Stimulated activated CD4-positive, alpha-beta T cell treated with anti-CD3 and anti-CD28 coated beads, Interleukin-2, amount 100 ng/mL, for 48 hours (primary cell): ENCODE data around the gene OR2T10.
"Not testable (repeated sequence)": the region's sequence is repeated elsewhere in the genome, so short reads cannot be mapped to it uniquely, and the experiment has no call there.

Experiments
- DNase-seq, 2 donors: peaks; one replicate each; pipeline ENCODE4 v3.0.0-alpha.2; 2020

OR2T10 gene, protein sequence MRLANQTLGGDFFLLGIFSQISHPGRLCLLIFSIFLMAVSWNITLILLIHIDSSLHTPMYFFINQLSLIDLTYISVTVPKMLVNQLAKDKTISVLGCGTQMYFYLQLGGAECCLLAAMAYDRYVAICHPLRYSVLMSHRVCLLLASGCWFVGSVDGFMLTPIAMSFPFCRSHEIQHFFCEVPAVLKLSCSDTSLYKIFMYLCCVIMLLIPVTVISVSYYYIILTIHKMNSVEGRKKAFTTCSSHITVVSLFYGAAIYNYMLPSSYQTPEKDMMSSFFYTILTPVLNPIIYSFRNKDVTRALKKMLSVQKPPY

DNA sequence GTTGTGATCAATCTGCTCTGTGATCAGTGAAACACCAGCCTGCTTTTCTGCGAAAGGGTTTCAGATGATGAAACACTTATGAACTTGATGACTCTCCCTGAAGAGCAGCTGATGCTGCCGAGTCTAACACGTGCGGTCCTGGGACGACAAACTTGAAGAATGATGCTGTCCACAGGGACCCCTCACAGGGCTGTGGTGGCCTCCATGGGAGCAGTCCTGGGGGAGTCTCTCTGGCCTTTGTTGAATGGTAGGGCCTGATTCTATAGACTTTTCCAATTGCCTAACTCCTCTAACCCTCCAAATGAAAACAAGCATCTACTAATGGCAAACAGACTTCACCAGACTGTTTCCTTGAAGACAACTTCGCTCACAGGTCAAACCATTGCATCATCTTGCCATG lies at the start of gene OR2T10:
Gene OR2T10 (minus strand): TSS at position 112 of the 400 bp plus-strand sequence. CDS start 3,932 bp downstream, outside the sequence.
- no peak for DNase-seq

DNA sequence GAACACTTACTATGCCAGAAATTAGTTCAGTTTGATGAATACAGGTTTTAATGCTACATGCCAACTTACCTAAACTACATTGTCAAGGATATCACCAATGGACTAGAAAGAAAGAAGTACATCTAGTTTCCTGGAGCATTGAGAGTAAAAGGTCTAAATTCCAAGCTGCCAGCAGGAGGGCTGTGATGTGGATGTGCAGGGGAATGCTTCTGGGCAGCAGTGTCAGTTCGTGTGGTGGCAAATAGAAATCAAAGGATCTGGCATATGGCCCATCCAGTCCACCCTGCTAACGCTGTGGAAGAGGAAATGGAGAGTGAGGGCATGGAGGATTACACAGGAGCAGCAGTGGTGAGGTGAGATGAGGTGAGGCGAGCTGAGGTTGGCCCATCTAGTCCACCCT lies 47.7 kb upstream of the OR2T10 start, which contains the start of gene OR2T35:
Gene OR2T35 (minus strand): TSS at position 101 of the 400 bp plus-strand sequence. CDS start 6,020 bp downstream, outside the sequence.
- not testable (repeated sequence) for DNase-seq

DNA sequence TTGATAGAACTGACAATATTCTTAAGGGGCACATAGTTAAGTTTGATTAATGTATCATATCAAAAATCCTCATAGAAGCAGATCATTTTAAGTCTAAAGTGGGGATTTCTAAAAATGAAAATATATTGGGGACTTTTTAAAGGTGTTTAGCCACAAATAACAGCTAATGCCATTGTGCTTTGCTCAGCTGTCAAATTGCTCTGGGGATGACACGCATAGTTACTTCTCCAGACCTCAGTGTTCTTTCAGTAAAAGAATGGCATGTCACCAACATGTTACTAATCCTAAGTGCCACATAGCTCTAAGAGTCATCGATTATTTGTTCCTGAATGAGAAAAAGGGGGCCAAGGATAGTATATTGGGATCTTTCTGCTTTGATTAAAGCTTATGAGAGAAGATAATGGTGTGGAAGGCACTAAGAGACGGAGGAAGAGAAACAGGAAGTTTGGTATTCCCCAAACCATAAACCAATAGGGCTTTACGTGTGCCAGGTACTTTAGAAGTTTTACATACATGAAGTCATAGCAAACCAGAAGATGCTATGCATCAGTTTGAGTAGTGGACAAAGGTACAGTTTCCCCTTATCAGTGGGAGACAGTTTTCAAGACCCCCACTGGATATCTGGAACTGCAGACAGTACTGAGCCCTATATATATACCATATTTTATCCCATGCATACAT lies 45.6 kb upstream of the OR2T10 start:
- not testable (repeated sequence) for DNase-seq

DNA sequence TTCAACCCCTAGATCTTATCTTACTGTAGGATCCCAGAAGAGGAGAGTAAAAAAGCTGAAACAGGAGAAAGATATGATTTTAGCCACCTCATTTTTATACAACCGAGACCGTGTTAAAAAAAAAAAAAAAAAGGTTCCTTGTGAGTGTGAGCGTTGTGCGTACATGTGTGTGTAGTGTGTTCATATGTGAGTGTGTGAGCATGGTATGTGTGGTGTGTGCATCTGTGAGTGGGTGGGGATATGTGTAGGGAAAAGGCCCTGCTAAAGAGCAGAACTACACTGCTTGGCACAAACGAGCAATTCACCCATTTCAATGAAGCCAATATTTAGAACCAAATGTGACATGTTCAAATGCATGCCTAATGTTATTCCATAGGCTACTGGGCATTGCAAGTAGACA lies 44.1 kb upstream of the OR2T10 start:
- DNase-seq = not testable (repeated sequence)

DNA sequence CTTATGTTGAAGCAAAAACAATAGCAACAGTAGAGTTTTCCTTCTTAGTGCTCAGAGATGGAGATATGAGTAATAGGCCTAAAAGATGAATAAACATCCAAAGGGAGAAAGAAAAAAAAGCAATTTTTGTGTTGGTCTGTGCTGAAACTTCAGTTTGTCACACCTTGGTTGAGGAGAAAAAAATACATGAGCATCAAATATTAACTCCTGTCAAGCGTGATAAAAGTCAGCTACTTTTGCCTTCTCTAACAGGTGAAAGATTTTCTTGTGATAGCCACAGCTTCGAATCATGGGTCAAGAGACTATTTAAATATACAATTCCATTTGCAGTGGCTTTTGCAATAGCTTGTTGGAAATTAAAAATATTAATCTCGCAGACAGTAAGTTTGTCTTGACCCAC lies 43.4 kb upstream of the OR2T10 start:
- DNase-seq = not testable (repeated sequence)

DNA sequence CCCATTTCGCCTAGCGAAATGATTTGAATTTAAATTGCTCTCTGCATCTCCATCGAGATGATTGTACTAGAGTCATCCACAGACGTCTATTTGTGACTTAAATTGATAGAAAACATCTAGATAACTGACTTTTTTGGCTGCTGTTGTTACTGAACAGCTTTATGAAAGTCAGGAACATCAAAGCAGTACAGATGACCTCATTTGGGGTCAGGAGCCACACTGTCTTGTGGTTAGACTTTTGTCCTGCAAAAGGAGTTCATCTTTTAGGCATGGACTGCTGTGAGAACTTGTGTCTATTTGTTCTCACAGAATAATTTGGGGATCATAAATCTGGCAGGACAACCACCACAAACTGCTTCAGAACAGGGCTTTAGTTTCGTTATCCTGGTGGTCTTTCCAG lies 42.2 kb upstream of the OR2T10 start:
- DNase-seq = not testable (repeated sequence)

DNA sequence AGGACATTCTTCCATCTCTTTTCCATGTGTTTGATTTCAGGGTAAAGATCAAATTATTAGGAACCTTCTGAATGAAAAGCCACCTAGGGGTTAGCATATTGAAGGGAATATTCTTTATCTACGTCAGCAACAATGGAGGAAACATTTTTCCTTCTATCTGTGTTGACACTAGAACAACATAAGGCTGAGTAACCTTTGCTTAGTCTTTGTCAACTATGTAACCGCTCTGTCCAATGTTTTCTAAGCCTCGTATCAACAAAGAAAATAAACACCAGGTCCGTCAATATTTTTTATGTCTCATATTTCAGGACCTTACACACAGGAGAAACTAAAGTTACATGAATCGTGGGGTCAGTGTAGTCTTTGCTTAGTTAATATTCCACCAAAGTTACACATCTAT lies 39.1 kb upstream of the OR2T10 start:
- DNase-seq = not testable (repeated sequence)

DNA sequence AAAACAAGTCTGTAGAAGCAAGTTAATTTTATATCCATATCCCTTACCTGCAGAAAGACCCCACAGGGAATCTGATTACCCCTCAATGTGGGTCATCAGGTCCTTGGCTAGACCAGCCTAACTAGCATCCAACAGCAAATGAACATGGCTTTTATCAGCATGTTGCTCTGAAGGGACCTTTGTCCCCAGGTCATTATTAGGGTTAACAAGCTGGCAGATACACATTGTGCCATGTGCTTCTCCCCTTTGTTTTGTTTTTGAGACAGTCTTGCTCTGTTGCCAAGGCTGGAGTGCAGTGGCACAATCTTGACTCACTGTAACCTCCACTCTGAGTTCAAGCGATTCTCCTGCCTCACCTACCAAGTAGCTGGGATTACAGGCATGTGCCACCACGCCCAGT lies 37.5 kb upstream of the OR2T10 start, which contains the start of gene OR2T11:
Gene OR2T11 (minus strand): TSS at position 101 of the 400 bp plus-strand sequence. CDS start 7,963 bp downstream, outside the sequence.
- DNase-seq = not testable (repeated sequence)

DNA sequence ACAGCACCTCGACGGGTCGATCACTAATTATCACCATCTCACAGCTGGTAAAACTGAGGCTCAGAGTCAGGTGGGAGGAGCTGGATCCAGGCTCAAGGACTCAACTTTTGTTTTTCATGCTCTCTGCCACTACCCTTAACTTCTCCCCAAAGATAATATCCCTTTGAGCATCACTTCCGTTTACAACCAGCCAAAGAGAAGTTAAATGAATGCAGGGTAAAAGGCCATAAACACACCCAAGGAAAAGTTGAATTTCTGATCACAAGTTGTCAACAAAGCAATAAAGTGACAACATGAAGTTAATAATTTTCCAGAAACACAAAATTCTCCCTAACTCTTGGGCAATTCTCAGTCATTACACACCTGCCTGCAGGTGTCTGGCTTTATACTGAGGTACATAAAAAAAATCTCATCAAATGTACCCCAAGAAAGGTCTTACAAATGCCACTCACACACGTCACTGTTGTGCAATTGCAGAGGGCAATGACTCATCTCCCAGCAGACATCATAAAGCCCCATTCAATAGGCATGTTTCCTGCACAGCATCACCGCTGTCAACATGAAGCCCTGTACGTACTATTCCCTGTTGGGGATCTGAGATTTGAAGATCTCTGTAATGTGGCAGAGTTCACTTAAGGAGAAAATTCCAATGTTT lies 34.0 kb upstream of the OR2T10 start:
- DNase-seq = no peak

DNA sequence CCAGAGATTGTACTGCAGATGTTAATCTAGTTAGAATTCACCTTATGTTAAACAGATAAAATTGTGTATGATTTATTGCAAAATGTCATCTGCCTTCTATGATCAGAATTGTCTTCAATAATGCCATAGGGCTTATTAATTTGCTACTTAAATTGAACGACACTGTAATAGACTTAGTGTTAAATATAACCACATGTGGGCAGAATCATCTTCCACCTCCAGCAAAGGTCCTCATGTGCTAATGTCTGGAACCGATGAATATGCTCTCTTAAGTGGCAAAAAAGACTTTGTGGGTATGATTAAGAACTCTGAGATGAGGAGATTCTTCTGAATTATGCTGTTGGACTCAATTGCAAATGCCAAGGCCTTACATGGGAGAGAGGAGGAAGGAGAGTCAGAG lies 33.1 kb upstream of the OR2T10 start:
- DNase-seq = no peak

DNA sequence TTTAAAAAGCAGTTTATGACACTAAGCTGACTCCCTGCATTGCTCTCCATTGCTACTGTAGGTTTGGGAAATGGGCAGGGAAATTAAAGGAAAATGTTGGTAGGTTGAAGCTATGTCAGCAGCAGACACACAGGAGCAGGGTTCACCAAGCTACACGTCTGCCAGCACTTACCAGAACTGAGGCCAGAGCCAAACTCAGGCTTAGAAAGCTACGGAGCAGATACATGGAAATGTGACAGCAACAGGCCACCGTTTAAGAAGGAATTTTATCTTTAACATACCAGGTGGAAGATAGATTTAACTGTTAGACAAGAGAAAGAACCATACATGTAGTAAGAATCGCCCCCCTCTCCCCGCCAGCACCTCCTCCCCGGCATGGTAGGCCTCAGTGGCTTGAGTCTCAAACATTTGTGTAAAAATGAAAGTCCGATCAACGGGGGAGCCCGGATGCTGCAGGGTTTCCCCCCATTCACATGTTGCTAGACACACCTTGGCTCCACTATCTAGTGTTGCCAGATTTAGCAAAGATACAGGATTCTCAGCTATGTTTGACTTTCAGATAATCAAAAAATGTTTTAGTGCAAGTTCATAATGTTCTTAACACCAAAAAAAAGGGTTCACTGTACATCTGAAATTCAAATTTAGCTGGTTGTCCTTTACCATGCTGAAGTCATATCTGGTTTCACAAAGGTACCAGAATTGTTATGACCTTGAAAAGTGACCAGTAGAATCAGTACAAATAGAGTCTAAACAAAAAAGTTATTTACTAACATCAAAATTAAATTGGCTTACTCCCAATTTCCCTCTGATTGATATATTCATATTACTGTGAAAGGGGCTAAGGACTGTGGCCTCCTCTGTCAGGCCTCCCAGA lies 30.7 kb upstream of the OR2T10 start:
- no peak for DNase-seq

DNA sequence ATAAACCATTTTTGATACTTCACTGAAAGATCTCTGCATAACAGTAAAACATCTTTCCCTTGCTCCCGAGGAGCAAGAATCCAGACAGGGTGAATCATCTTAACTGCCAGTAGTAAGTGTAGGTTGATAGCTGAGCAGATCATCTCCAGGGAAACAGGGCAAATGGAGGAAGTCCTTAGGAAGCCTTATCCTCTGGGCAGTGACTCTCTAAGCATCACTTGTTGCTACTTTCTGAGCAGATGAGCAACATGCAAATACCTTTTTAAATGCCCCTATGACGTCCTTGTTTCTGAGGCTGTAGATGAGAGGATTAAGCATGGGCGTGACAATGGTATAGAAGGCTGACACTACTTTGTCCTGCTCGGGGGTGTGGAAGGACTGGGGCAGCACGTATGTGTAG lies 28.5 kb upstream of the OR2T10 start:
- DNase-seq = no peak

DNA sequence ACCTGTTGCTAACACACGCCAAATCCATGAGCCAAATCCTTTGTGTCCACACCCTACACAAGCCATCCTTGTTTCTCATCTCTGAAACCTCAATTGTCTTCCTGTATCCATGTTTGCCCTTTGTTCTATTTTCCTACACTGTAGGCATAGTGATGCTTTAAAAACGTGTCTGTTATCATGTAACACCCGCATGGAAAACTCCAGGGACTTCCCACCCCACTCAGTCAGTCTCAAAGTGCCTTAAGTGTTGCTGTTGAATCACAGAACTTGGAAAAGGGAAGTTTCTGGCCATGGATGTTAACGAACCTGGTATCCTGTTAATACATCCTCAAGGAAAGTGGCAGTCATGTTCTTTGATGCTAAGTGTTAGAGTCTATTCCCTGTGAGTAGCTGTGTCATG lies 27.7 kb upstream of the OR2T10 start:
- DNase-seq = no peak

DNA sequence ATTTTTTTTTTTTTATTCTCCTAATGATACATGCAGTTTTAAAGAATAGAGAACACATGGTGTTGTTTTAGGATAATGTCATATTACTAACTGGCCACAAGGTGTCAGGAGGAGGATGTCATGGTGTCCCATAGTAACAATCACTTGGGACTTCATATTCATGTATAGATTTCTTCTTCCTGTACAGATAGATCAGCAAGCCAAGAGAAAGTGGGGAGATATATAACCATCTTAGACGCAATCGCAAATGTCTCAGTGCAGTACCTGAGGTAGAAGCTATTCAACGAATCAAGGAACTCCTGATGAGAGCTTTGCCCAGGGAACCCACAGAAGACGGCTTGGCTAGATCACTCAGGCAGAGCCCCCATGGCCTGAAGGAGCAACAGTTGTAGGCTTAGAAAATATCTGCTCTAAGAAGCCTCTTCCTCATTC lies 25.1 kb upstream of the OR2T10 start:
- no peak for DNase-seq

DNA sequence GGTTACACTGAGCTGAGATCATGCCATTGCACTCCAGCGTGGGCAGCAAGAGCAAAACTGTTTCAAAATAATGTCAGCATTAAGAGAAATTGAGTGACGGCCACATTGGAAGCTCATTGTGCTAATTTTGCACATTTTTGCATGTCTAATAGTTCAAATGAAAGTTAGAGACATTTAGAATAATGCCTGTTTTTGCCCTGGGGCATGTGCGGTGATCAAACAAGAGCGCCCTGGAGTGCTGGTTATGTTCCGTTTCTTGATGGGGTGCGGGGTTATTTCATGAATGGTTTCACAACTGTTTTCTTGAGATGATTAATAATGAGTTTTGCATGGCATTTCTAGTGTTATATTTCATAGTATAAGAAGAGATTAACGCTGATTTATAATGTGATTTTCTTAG lies 24.3 kb upstream of the OR2T10 start:
- DNase-seq = no peak

DNA sequence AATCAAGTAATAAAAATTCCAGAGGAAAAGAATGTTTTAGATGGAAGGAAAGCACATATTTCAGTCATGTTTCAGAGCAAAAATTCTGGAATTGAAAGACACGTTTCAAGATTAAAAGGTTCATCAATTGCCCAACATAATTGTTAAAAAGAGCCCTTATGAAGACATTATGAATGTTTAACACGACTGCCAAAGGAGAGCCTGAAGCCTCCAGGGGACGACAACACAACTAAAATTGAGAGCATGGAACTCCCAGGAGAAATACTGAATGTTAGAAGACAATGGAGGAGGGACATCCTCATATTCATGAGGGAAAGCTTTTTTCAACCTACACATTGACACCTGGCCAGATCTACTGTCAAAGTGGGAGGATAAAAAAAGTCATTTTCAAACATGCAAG lies 21.4 kb upstream of the OR2T10 start:
- DNase-seq = peak; percentile 51 to 65

DNA sequence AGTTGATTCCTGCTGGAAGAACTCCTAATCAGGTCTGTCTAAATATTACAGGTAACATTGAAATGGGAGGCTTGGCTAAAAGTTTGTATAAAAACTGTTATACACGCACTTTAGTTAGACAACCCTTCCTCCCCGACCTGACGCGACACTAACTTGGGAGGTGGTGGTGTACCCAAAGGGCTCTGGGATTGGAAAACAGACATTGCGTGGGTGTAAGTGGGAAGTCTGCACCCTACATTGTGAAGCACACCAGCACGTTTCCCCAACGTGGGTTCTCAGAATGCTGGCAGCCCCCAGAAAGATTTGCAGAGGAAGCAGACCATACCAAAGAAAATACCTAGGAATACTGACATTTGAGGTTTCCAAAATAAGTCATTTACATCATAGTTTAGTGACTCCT lies 20.6 kb upstream of the OR2T10 start:
- no peak for DNase-seq

DNA sequence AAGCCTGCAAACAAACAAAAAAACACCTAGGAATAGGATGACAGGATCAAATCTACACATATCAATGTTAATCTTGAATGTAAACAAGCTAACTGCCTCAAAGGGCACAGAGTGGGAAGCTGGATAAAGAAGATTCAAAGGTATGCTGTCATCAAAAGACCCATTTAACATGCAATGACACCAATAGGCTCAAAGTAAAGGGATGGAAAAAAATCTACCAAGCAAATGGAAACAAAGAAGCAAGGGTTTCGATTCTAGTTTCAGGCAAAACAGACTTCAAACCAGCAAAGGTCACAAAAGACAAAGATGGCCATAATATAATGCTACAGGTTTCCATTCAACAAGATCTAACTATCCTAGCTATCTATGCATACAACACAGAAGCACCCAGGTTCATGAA lies 16.2 kb upstream of the OR2T10 start:
- no peak for DNase-seq

DNA sequence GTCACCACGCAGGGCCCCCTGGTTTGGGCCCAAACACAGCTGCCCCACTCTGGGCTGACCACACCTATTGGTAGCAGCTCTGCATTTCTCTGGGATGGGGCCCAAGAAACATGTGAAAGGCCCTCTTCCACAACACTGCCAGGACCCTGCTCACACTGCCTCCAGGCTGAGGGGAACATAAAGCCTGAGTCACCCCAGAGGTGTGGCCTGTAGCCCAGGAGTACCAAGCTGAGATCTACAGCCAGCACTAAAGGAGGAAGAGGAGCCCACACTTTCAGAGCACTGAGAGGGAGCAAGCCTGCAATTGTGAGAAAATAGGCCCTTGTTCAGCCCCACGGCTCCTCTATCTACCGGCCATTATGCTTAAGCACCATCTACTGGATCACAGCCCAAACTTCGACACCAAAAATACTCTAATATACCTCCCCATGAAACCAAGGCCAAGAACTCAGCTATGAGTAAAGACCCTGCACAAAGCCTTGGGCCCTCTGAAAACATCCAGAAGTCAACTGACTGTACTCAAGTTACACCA lies 14.4 kb upstream of the OR2T10 start:
- DNase-seq = no peak

DNA sequence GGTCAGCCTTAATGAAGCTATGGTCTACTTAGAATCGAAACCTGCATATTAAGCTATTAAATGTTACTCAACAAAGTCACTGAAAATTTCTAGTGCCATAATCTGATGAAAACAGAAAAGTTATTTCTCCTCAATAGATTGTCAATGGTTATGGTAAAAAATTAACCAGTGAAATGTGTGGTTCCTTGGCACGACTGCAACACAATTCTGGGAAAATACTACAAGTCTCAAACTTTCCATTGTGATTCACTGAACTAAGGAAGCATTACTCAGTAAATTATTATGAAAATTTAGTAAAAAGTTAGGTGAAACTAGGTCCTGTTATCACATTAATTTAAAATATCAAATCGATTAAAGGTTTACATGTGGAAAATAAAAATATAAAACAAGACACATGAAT lies 12.8 kb upstream of the OR2T10 start:
- no peak for DNase-seq

DNA sequence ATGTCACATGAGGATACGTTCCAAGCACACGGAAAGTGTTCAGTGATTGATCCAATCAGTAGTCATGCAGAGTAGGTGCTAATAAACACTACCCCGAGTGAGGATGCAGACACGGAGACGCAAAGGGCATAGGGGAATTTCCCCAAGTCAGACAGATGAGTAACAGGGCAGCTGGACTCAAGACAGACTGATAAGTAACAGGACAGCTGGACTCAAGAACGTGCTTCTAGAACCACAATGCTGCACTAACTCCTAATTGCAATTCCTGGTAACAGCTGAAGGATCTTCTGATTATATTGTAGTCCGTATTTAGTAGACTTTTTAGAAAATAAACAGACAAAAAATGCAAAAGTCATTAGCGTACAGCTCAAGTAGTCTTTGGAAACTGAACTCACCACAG lies 1.9 kb upstream of the OR2T10 start:
- no peak for DNase-seq

DNA sequence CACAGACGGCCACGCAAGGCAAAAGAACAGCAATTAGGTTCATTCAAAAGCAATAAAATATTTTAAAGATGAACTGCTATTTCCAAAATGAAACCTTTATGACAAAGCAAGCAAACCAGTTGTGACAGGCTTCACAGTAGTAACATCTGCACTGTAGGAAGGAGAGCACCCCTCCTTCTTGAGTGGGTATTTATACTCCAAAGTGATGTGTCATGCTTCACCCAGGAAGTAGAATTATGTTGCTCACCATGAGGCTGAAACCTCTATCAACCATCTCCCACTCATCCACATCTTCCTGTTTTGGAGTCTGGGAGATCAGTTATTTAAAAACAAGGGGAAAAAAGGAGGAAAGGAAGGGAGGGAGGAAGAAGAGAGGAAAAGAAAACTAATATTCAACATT lies 885 bp downstream of the OR2T10 start:
- no peak for DNase-seq
